GM21367 (cell line): ENCODE data around the gene WASF2.
"Not testable (repeated sequence)": the region's sequence is repeated elsewhere in the genome, so short reads cannot be mapped to it uniquely, and the experiment has no call there.

Experiments
- ATAC-seq: cut with Tn5 transposase; IDR thresholded peaks from one replicate; pipeline ENCODE4 v1.9.1; 2021; ENCODE audit not compliant: unreplicated experiment

The WASF2 gene

DNA sequence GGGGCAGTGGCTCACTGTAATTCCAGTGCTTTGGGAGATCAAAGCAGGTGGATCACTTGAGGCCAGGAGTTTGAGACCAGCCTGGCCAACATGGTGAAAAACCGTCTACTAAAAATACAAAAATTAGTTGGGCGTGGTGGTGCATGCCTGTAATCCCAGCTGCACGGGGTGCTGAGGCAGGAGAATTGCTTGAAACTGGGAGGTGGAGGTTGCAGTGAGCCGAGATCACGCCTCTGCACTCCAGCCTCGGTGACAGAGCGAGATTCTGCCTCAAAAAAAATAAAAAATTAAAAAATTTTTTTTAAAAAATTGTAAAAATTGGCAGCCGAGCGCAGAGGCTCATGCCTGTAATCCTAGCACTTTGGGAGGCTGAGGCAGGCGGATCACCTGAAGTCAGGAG is 31.4 kb downstream of the WASF2 start:
- ATAC-seq = not testable (repeated sequence)

DNA sequence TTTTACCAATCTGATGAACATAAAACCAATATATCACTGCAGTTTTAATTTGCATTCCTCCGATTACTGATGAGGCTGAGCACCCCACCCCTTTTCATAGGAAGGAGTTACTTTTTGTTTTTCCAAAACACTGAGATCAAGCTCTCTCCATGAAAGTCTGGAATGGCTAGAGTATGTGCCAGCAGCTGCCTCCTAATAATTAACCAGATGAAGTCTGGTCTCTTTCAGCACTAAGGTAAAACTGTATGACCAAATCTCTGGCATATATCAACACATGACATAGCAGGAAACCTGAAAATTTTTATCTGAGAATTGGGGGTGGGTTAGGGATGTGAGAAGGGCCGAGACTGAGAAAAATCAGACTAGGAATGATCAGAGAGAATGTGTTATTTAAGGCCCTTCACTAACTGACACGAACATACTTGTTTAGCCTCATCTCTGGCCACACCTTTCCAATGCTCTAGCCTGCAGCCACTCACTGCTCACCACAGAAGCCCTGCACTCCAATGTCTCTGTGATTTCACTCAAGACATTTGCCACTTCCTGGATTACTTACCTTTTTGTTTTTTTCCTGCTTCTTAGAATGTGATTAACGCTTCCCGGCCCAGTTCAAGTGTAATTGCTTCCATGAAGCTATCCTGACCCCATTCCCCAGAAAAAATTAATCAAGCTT is 34.7 kb downstream of the WASF2 start:
- no peak for ATAC-seq

DNA sequence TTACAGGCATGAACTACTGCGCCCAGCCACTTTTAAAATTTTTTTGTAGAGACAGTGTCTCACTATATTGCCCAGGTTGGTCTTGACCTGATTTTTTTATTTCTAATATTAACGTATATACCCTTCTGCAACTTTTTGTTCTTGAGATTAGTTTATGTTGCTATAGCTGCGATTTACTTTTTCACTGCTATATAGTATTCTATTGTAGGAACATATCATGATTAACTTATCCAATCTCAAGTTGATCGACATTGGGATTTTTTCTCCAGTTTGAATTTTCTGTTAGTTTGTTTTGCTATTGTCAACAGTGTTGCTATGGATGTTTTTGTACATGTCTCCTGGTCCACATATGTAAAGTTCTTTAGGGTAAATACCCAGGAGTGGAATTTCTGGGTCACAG is 35.4 kb downstream of the WASF2 start:
- no peak for ATAC-seq

DNA sequence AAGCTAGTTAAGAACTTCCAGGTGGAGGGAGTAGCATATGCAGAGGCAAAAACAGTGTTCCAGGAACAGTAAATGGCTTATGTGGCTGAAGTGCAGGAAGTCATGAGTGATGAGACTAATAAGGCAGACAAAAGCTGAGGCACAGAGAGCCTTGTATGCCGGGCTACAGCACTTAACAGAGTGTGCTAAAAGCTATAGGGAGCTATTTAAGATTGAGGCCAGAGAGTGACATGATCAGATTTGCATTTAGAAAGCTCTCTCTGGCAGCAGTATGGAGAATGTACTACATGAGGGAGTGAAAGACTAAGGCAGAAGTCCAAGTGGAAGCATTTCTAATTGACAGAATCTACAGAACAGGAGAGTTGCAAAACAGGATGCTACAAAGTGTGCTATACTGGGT is 38.6 kb downstream of the WASF2 start:
- ATAC-seq = no peak

DNA sequence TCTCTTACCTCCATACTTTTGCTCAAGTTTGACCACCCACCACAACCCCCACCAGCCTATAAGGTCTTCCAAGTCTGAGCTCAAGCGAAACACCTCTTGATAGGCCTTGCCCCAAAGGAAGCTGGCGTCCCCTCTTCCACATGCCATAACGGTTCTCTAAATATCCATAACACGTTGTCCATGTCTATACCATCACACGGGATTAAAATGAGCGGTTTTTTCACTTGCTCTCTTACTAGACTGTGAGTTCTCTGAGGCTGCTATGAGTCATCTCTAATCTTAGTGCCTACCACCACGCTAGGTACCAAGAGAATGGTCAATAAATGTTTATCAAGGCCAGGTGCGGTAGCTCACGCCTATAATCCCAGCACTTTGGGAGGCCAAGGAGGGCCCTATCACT is 41.0 kb downstream of the WASF2 start:
- ATAC-seq = no peak

DNA sequence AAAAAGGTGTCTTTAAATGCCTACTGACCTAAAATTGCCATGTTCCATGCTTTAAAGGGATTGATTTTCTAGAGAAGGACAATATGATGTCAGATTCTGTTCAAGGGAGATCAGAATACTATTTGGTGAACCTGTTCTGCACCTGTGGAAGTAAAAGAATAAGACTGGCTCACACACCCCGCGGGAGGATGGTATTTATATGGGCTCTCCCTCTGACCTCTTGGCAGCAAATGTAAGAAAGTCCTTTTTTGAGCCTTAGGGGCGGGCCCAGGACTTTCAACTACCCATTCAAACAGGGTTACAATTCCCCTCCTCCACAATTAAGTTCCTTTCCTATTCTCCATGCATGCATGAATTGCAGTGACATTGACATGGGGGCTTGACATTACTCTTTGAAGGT is 42.1 kb downstream of the WASF2 start:
- ATAC-seq = no peak

DNA sequence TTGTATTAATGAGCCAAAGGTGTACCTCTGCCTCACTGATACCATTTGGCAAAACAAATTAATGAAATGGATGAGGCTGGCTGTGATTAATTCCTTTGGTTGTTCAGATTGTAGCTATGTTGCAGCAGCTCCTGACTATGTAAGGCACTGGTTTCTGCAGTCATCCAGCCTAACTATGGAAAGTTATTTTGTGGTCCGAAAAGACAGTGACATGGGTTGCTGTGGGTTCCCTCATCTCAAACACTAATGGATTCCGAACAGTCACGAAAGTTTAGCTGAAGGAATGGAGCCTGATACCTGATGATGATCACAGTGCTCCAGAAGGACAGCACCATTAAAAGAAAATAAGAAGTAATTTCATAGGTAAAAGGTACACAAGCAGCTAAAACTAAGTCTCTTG is 42.6 kb downstream of the WASF2 start:
- no peak for ATAC-seq

DNA sequence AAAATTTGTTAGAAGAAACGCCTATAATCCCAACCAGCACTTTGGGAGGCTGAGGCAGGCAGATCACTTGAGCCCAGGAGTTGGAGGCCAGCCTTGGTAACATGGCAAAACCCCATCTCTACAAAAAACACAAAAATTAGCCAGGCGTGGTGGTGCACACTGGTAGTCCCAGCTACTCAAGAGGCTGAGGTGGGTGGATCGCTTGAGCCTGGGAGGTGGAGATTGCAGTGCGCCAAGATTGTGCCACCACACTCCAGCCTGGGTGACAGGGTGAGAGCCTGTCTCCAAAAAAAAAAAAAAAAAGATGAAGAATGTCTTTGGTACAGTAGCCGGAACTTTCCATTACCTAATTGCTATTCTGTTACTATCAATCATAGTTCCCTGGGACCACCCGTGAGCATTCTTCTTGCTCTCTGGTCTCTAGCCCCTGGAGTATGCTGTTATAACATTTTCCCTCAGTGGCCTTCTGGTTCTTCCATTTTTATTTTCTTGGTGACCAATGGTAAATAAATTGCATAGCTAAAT is 43.4 kb downstream of the WASF2 start:
- ATAC-seq = no peak

DNA sequence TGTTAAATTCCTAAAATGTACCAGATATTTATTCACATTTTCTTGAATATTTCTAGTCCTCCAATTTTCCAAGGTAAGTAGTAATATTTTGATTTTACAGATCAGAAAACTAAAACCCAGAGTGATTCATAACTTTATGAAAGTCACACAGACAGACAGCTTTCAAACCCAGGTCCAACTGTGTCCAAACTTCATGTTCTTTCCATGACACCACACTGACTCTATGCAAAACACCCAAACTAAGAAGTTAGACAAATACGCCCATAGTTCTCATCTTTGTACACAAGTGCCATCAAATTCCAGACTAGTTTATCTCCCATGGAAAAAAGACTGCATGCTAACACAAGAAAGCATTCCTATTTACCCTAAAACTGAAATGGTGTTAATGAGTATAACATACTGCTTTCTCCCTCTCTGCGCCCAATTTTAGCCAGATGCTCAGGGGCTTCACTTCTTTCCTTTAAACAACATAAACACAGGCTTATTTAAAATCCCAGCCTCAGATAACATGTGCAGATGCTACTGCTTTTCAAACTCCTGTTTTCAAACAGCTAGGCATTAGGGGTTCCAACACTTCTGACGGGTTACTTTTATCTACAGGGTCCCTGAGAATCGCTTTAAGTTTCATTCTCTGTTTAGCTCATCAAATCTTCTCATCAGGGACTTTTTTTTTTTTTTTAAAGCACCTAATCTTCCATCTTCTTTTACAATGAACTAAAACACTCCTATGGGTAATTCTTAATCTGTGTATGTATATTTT is 44.6 kb downstream of the WASF2 start:
- no peak for ATAC-seq

DNA sequence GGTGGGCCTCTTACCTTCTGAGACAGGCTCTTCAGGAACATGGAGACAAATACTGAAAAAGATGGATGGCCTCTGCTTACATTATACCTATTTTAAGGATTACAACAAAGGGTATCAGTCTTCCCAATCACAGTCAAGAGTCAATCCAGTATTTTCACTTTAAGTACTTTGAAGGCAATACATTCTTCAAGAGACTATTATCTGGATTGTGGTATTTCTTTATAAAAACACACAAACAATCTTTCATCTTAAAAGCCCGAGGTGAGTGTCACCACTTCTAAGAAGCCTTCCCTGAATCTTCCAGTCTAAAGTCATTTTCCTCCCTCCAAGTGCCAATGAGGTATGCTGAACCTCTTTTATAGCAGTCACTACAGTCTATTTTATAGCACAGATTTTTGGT is 45.3 kb downstream of the WASF2 start:
- no peak for ATAC-seq

DNA sequence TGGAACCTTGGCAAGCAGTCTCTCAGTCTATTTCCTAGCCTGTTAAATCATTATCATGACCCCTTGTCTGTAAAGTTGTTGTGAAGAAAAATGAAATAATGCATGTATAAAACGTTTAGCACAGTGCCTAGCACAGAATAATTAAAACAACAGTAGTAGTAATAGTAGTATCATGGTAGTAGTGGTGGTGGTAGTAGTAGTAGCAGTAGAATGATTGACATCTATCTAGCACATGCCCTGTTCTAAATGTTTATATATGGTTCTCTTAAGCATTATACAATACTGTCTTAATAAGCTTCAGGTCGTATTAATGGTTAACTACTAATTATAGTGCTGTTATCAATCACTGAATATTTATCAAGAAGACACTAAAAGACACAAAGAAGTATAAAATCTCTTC is 50.8 kb downstream of the WASF2 start:
- ATAC-seq = no peak

DNA sequence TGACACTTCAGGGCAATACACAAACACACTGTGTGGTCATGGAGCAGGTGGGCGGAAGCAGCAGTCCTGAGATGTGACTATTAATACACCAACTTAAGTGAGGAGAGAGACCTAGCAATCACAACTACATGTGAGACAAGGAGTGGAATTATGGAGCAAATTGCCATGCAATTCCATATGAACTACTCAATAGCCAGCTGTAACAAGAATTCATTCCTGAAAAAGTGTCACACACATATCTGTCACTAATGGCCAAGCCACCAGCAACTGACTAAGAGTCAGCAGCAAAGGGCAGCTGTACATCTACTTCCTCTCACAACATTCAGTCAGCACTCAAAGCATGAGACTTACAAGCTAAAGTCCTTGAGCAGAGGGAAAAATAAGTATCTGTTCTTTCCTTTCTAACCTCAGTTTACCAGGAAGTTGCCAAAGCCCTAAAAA is 51.3 kb downstream of the WASF2 start:
- ATAC-seq = no peak

DNA sequence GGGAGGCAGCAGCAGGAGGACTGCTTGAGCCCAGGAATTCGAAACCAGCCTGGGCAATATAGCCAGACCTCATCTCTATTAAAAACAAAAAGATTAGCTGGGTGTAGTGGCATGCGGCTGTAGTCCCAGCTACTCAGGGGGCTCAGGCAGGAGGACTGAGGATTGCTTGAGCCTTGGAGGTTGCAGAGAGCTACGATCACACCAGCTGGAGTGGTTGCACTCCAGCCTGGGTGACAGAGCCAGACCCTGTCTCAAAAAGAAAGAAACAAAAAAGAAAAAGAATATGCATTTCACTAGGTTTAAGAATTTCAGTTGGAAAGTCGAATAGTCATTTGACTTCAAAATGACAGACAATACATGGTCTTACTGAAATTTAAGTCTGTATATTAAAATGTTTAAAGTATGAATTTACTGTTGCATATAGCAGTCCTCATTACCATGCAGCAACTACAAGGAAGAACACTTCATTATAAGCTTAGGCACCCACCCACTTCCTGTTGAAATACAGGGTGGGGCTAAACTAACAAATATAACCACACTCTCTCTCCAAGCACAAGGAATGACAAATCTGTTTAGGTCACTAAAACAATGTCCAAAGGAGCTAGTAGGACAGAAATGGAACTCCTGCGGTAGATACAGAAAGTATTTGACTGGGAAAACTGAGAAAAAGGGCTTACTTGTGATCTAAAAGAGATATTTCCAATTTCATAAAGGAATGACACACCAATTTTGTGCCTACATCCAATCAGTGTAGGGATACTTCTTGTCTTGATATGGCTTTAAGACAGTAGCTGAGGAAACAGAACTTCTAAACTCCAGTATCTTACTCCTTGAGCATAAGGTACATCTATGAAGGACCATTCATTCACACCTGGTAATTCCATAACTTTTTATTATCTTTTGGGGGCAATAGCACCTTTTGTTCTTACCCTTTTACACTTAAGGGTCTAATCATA is 53.5 kb downstream of the WASF2 start:
- no peak for ATAC-seq

DNA sequence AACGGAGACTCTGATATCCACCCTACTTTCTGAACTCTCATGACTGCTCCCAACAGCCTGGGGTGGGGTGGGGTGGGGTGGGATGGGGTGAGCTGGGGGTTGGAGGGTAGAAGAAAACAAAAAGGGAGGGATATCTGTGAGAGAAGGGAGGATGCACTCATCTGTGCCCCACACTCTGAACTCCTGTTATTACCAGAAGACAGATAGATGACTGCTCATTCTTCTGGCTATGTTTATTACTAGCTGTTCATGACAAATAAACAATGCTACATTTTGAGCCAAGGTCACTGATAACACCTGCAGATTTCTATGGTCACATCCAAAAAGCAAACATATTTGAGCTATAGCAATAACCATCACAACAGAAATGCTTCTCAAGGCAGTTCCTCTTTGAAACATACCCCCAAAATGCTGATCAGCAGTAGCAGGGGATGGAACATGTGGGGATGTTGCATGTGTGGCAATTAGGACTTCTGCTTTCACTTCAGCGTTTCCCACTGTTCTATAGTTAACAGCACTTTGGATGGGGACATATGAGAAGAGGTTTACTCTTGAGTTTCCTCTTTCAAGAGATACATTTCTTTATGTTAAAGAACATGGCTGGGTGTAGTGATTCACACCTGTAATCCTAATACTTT is 54.3 kb downstream of the WASF2 start:
- no peak for ATAC-seq

DNA sequence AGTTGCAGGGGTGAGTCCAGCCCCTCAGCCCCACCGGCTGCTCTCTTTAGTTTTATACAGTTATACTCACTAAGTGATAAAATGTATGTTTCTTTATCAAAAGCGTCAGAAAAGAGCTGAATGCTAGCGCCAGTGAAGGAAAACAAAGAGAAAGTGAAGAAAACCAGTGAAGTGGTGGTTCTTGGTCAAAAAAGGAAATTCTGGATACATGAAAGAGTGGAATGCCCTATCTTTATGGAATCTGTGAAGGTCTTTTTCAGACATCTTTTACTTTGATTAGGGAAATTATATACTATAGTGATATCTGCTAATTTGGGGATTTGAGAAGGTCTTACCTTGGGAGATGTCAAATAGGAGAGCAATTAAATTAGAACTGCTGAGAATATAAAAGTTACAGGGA is 56.3 kb downstream of the WASF2 start:
- no peak for ATAC-seq

DNA sequence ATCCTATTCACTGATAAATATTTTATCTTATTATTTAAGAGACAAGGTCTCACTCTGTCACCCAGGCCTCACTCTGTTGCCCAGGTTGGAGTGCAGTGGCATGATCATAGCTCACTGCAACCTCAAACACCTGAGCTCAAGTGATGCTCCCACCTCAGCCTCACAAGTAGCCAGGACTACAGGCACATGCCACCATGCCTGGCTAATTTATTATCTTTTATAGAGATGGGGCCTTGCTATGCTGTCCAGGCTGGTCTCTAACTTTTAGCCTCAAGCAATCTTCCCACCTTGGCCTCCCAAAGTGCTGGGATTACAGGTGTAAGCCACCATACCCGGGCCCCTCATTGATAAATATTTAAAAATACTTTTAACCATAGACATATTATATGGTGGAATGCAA is 57.2 kb downstream of the WASF2 start:
- not testable (repeated sequence) for ATAC-seq

DNA sequence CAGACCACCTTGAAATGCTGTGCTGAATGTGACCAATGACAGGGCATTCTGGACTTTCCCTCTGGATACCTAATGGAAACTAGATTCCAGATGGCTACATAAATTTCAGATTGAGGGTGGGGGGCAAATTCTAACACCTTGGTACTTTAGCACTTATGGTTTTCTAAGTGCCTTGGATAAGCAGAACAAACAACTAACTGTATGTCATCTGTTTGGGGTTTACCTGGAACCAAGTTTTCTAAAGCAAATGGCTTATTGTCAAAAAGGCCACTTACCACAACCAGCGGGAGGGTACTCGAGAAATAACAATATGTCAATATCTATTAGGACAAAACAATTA is 58.4 kb downstream of the WASF2 start:
- no peak for ATAC-seq

DNA sequence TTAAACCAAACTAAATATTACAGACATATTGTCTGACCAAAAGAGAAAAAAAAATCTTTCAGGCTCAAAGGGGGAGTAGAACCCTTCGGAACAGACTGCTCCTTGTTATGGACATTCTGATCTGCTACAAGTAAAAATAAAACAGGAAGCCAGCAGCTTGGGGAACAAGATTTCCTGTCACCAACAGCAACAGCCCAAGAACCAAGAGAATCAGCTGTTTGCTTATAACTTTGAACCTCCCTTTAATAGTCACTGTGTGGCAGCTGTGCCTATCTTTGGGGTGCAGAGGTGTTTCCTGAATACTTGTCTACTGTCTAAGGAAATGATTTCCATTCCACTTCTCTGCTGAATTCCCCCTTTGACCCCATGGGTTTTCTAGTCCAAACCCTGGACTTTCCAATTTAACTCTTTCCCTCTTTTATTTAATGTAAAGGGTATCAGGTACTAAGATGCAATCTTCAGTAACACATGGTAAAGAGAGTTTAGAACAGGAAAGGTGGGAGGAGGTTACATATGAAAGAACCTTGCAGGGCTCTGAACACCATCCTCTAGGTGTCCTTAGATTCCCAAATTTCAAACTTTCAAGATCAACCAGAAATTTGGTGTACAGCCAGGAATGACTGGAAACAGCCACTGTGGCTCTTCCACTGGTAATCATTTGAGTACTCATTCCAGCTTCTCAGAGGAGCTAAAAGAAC is 58.9 kb downstream of the WASF2 start:
- ATAC-seq = no peak

DNA sequence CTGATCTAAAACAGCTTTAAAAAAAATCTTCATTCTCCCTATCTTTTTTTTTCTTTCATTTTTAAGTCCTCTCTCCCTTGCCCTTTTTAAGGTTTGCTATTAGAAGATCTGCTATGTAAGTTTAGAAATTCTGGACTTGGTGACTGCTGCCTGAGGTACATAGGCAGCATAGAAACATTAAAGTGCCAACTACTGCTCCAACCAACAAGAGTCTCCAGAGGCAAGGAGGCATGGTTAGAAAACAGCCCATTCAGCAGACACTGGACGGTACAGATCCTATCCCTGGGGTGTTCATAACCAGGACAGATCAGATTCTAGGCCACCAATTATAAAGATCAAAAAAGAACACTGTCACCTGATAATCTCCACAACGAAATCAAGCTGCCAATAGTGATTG is 60.9 kb downstream of the WASF2 start:
- no peak for ATAC-seq

DNA sequence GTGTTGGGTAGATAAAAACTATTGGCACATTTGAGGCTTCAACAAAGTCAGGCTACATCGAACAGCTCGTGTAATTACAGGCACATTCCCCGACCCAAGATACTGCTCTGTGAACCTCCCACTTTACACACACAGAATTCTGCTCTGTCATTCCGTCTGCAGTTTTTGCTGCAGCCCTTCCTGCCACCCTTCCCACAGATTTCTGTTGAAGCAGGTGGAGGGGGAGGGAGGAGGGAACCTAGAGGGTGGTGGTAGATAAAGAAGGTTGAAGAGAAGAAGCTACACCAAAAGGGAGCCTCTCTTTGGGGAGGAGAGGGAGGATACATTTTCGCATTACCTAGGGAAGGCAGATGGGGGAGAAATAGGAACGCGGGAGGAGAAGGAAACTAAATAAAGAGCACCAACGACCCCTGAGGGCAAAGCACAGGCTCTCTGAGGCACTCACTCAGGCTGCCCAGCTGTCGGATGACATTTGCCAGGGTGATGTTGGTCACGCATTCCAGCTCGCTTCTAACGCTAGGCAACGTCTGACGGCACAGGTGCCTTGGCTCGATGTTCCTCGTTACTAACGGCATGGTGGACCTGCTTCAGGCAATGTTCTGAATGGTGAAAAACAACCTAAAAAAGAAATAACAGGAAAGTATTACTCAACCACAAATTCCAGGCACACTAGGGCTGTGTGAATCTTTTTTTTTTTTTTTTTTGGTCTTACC is 61.5 kb downstream of the WASF2 start:
- no peak for ATAC-seq
